Gastroesophageal sphincter (tissue), 3 donors: ENCODE data around the gene RAB8A.

Experiments
- CTCF ChIP-seq, 4 experiments: fragments of 200-600 bp in 2 of 4; fragments of 450-650 bp in 2 of 4; sonication (generic) in 1 of 4; IDR thresholded peaks; one replicate each; pipeline ENCODE4 v1.5.1; 2017 to 2019; ENCODE audit warnings: antibody characterized with exemption in 4 of 4, mild to moderate bottlenecking in 2 of 4, moderate library complexity in 2 of 4
- POLR2A ChIP-seq, 2 donors: fragments of 450-650 bp; IDR thresholded peaks; one replicate each; pipeline ENCODE4 v1.6.1; 2017; ENCODE audit warnings: antibody characterized with exemption in 2 of 2, mild to moderate bottlenecking in 2 of 2, moderate library complexity in 1 of 2
- POLR2AphosphoS5 ChIP-seq: sonication (generic); formaldehyde crosslinking; IDR thresholded peaks from one replicate; pipeline ENCODE4 v1.6.1; 2017; ENCODE audit warnings: antibody characterized with exemption

DNA sequence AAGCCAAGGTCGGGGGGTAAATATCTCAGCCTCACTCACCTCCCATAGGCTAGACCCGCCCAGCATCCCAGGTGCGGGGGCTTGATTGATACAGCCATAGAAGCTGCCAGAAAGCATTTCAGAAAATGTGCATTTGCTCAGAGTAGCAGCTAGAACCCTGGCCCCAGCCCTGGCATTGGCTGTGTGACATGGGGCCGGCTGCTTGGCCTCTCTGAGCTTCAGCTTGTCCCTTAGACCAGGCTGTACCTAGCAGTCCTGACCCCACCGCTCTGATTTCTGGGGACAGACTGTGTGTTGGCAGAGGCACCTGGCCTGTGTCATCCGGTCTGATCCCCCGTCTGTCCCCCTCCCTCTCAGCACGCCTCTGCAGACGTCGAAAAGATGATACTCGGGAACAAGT, 15.4 kb downstream of the RAB8A start:
- no peak for TF ChIP-seq CTCF (IDR thresholded peaks at IDR 0.05)
- TF ChIP-seq POLR2AphosphoS5 = no peak
- no peak for TF ChIP-seq POLR2A (IDR thresholded peaks at IDR 0.05)
